GM21619 (cell line): ENCODE data around the gene POU2AF1.

Source experiments
- ATAC-seq: cut with Tn5 transposase; IDR thresholded peaks from one replicate; pipeline ENCODE4 v1.9.1; 2021; ENCODE audit not compliant: unreplicated experiment

POU2AF1 gene

GRCh38 chr11:111347723-111348115 is 31.4 kb downstream of the POU2AF1 start:
- ATAC-seq = no peak

GRCh38 chr11:111347002-111347722 is 31.9 kb downstream of the POU2AF1 start:
- ATAC-seq = no peak

- no peak for ATAC-seq
Measured at GRCh38 chr11:111344032-111344431, 35.0 kb downstream of the POU2AF1 start.

- ATAC-seq = no peak
Measured at GRCh38 chr11:111342329-111342728, 36.7 kb downstream of the POU2AF1 start.

- ATAC-seq = no peak
Measured at GRCh38 chr11:111339758-111340388, 39.2 kb downstream of the POU2AF1 start.

GRCh38 chr11:111336582-111337256 is 42.4 kb downstream of the POU2AF1 start:
- ATAC-seq = no peak

- ATAC-seq = no peak
Measured at GRCh38 chr11:111336062-111336461, 43.0 kb downstream of the POU2AF1 start.

- no peak for ATAC-seq
Measured at GRCh38 chr11:111335549-111335948, 43.5 kb downstream of the POU2AF1 start.

GRCh38 chr11:111334532-111335502 is 44.3 kb downstream of the POU2AF1 start:
- no peak for ATAC-seq

GRCh38 chr11:111331711-111332479 is 47.2 kb downstream of the POU2AF1 start:
- ATAC-seq = no peak

GRCh38 chr11:111330234-111330893 is 48.7 kb downstream of the POU2AF1 start:
- ATAC-seq = no peak

GRCh38 chr11:111329306-111330204 is 49.5 kb downstream of the POU2AF1 start:
- ATAC-seq = no peak

- no peak for ATAC-seq
Measured at GRCh38 chr11:111327908-111328624, 51.0 kb downstream of the POU2AF1 start.

- ATAC-seq = no peak
Measured at GRCh38 chr11:111326824-111327223, 52.3 kb downstream of the POU2AF1 start.

- ATAC-seq = no peak
Measured at GRCh38 chr11:111325259-111325658, 53.8 kb downstream of the POU2AF1 start.

GRCh38 chr11:111324277-111324720 is 54.8 kb downstream of the POU2AF1 start:
- no peak for ATAC-seq

GRCh38 chr11:111322534-111322933 is 56.5 kb downstream of the POU2AF1 start:
- ATAC-seq = no peak
